H1 (cell line): ENCODE data around the gene SKIDA1. TPM values are rescaled to one million over a fixed set of nuclear protein-coding genes. Genes with fewer than 3 reads are reported as not detected.
A peak's percentile ranks its signal among the peaks of the same experiment; 100 is the strongest.

ENCODE experiments used
- CTCF ChIA-PET: fragments of 300-600 bp; sonication (Branson Sonifier 250); formaldehyde crosslinking; loops from one replicate; lab custom pipeline; 2021; ENCODE audit not compliant: partially characterized antibody; lab: Charles Lee
- POLR2A ChIA-PET: fragments of 300-600 bp; sonication (Branson Sonifier 250); formaldehyde crosslinking; loops from one replicate; lab custom pipeline; 2021; ENCODE audit warnings: inconsistent platforms; ENCODE audit not compliant: partially characterized antibody; lab: Charles Lee
- DNase-seq, 2 experiments: peaks; one replicate each; pipeline versions ENCODE4 v3.0.0 to v3.0.0-alpha.2; 2010 to 2022; ENCODE audit warnings: low spot score in 2 of 2, low read depth in 1 of 2, mixed read lengths in 1 of 2
- FAIRE-seq: peaks from 2 replicates; lab custom pipeline; 2011; peaks lifted over from hg19 to GRCh38; lab: Jason Lieb, UNC
- H2AFZ ChIP-seq: 2 replicates; pipeline ENCODE4 v1.8.1; 2012; ENCODE audit warnings: low read length, inconsistent platforms
- H2AK5ac ChIP-seq: 2 replicates; pipeline ENCODE4 v1.6.1; 2013; ENCODE audit warnings: low read depth, low read length
- H2BK120ac ChIP-seq: replicated peaks from 2 replicates; pipeline ENCODE3; 2013; ENCODE audit warnings: low read depth, low read length, inconsistent platforms
- H2BK12ac ChIP-seq: 2 replicates; pipeline ENCODE4 v1.6.1; 2013; ENCODE audit warnings: low read depth, low read length
- H2BK15ac ChIP-seq: 2 replicates; pipeline ENCODE4 v1.6.1; 2013; ENCODE audit warnings: low read length
- H2BK20ac ChIP-seq: 2 replicates; pipeline ENCODE4 v1.6.1; 2013; ENCODE audit warnings: low read length
- H2BK5ac ChIP-seq: 2 replicates; pipeline ENCODE4 v1.6.1; 2013; ENCODE audit warnings: low read depth, low read length
- H3K14ac ChIP-seq: 2 replicates; pipeline ENCODE4 v1.6.1; 2013; ENCODE audit warnings: inconsistent platforms; ENCODE audit not compliant: insufficient read length
- H3K18ac ChIP-seq: 2 replicates; pipeline ENCODE4 v1.6.1; 2013; ENCODE audit warnings: low read length; ENCODE audit errors: extremely low read depth
- H3K23ac ChIP-seq: 2 replicates; pipeline ENCODE4 v1.6.1; 2013; ENCODE audit warnings: inconsistent platforms; ENCODE audit not compliant: insufficient read length
- H3K23me2 ChIP-seq: 2 replicates; pipeline ENCODE4 v1.6.1; 2013; ENCODE audit warnings: low read depth, low read length
- H3K27ac ChIP-seq: 2 replicates; pipeline ENCODE4 v1.6.1; 2011; ENCODE audit warnings: low read depth, low read length, inconsistent platforms
- H3K27me3 ChIP-seq, 4 experiments: replicated peaks in 1 of 4; 1 replicate in 1 of 4; 2 replicates in 3 of 4; pipeline versions ENCODE4 v1.6.1 to v1.8.1; 2011 to 2013; ENCODE audit warnings: low read length in 3 of 4, mild to moderate bottlenecking in 3 of 4, inconsistent platforms in 2 of 4, mixed read lengths in 2 of 4, moderate library complexity in 1 of 4; ENCODE audit not compliant: control insufficient read depth in 3 of 4, insufficient read depth in 3 of 4; ENCODE audit errors: extremely low read depth in 1 of 4
- H3K36me3 ChIP-seq, 4 experiments: 2 replicates each; pipeline versions ENCODE4 v1.6.1 to v1.8.1; 2011 to 2013; ENCODE audit warnings: mild to moderate bottlenecking in 4 of 4, low read length in 3 of 4, moderate library complexity in 2 of 4, control low read depth in 1 of 4, inconsistent platforms in 1 of 4; ENCODE audit not compliant: insufficient read depth in 4 of 4, control insufficient read depth in 2 of 4
- H3K4ac ChIP-seq: replicated peaks from 2 replicates; pipeline ENCODE3; 2013; ENCODE audit warnings: low read length, low read depth, mixed read lengths, inconsistent platforms; ENCODE audit not compliant: insufficient read length
- H3K4me1 ChIP-seq, 4 experiments: replicated peaks in 1 of 4; 1 replicate in 1 of 4; 2 replicates in 3 of 4; pipeline versions ENCODE4 v1.6.1 to v1.8.1; 2011 to 2013; ENCODE audit warnings: low read length in 3 of 4, inconsistent platforms in 2 of 4, mixed read lengths in 1 of 4; ENCODE audit not compliant: insufficient read depth in 4 of 4, control insufficient read depth in 3 of 4
- H3K4me2 ChIP-seq, 2 experiments: 2 replicates each; pipeline versions ENCODE4 v1.6.1 to v1.8.1; 2011 to 2013; ENCODE audit warnings: low read depth in 2 of 2, low read length in 2 of 2, control low read depth in 1 of 2, inconsistent platforms in 1 of 2, mild to moderate bottlenecking in 1 of 2; ENCODE audit not compliant: insufficient read depth in 1 of 2
- H3K4me3 ChIP-seq, 4 experiments: fragments of 200-600, 300-600 bp in 1 of 4; sonication (generic), shearing (Covaris generic), sonication (Bioruptor Twin) in 1 of 4; 2 replicates each; pipeline versions ENCODE4 v1.5.1 to v1.8.1; 2011 to 2016; ENCODE audit warnings: low read length in 4 of 4, low read depth in 3 of 4, control low read depth in 2 of 4, inconsistent platforms in 2 of 4, mild to moderate bottlenecking in 2 of 4, mixed read lengths in 1 of 4, moderate library complexity in 1 of 4; ENCODE audit not compliant: insufficient read depth in 2 of 4; ENCODE audit errors: extremely low read depth in 1 of 4
- H3K56ac ChIP-seq: replicated peaks from 2 replicates; pipeline ENCODE3; 2013; ENCODE audit warnings: low read depth, mild to moderate bottlenecking, mixed read lengths, low read length, inconsistent platforms; ENCODE audit not compliant: insufficient read length
- H3K79me1 ChIP-seq: 2 replicates; pipeline ENCODE4 v1.6.1; 2013; ENCODE audit warnings: low read depth, low read length, control low read depth
- H3K79me2 ChIP-seq, 2 experiments: 2 replicates each; pipeline versions ENCODE4 v1.6.1 to v1.8.1; 2012 to 2013; ENCODE audit warnings: low read length in 2 of 2, mild to moderate bottlenecking in 2 of 2, inconsistent platforms in 1 of 2; ENCODE audit not compliant: insufficient read depth in 2 of 2, control insufficient read depth in 1 of 2
- H3K9ac ChIP-seq, 4 experiments: replicated peaks in 1 of 4; 1 replicate in 1 of 4; 2 replicates in 3 of 4; pipeline versions ENCODE4 v1.6.1 to v1.8.1; 2011 to 2013; ENCODE audit warnings: low read depth in 3 of 4, low read length in 3 of 4, control low read depth in 2 of 4, mild to moderate bottlenecking in 2 of 4, moderate library complexity in 2 of 4, inconsistent platforms in 1 of 4; ENCODE audit errors: extremely low read depth in 1 of 4
- H3K9me3 ChIP-seq, 2 experiments: 2 replicates each; pipeline versions ENCODE4 v1.6.1 to v1.8.1; 2012 to 2013; ENCODE audit warnings: mild to moderate bottlenecking in 2 of 2, moderate library complexity in 2 of 2, control low read depth in 1 of 2, inconsistent platforms in 1 of 2, low read depth in 1 of 2, low read length in 1 of 2, mixed read lengths in 1 of 2; ENCODE audit not compliant: insufficient read depth in 2 of 2
- H4K20me1 ChIP-seq, 2 experiments: replicated peaks in 1 of 2; 2 replicates each; pipeline versions ENCODE3 to v1.8.1; 2011 to 2013; ENCODE audit warnings: inconsistent platforms in 2 of 2, low read length in 2 of 2, mild to moderate bottlenecking in 1 of 2; ENCODE audit not compliant: insufficient read depth in 2 of 2, control insufficient read depth in 1 of 2
- H4K5ac ChIP-seq: 2 replicates; pipeline ENCODE4 v1.6.1; 2013; ENCODE audit warnings: low read length, low read depth, mixed read lengths, inconsistent platforms; ENCODE audit not compliant: insufficient read length
- H4K8ac ChIP-seq: 2 replicates; pipeline ENCODE4 v1.8.0; 2013; ENCODE audit warnings: mild to moderate bottlenecking, moderate library complexity, low read length, inconsistent platforms; ENCODE audit not compliant: insufficient read depth; ENCODE audit errors: extremely low read depth
- H4K91ac ChIP-seq: replicated peaks from 2 replicates; pipeline ENCODE3; 2013; ENCODE audit warnings: low read length, mixed read lengths, inconsistent platforms; ENCODE audit not compliant: insufficient read length
- BRCA1 ChIP-seq: IDR thresholded peaks from 2 replicates; pipeline ENCODE4 v1.6.1; 2012; ENCODE audit warnings: low read depth, low read length, improper control_type of control experiment
- CBX8 ChIP-seq: fragments of 300-800, 300-1000 bp; sonication (generic); IDR thresholded peaks from 2 replicates; pipeline ENCODE4 v1.7.1; 2016; ENCODE audit warnings: low read depth, low read length, borderline replicate concordance
- CHD1 ChIP-seq: IDR thresholded peaks from 2 replicates; pipeline ENCODE4 v1.6.1; 2012; ENCODE audit warnings: low read depth, low read length, improper control_type of control experiment
- EP300 ChIP-seq, 2 experiments: IDR thresholded peaks; 1 replicate in 1 of 2; 2 replicates in 1 of 2; pipeline ENCODE4 v1.6.1; 2011 to 2012; ENCODE audit warnings: low read depth in 2 of 2, low read length in 2 of 2, mild to moderate bottlenecking in 2 of 2, borderline replicate concordance in 1 of 2, inconsistent platforms in 1 of 2, moderate library complexity in 1 of 2
- NANOG ChIP-seq: IDR thresholded peaks from 2 replicates; pipeline ENCODE4 v1.6.1; 2011; ENCODE audit warnings: low read length, low read depth, mild to moderate bottlenecking, inconsistent platforms; ENCODE audit not compliant: insufficient read depth, poor library complexity, severe bottlenecking
- WGBS, 2 experiments: shearing (Covaris generic) in 1 of 2; methylation state at CpG; one replicate each; pipeline versions ENCODE4 v1.1.6 to v1.1.7; 2013 to 2015; ENCODE audit warnings: low lambda C conversion rate in 2 of 2, mixed read lengths in 2 of 2, inconsistent platforms in 1 of 2, low coverage in 1 of 2, missing lambda C conversion rate in 1 of 2; ENCODE audit not compliant: insufficient replicate concordance in 2 of 2, insufficient coverage in 1 of 2, insufficient read length in 1 of 2; ENCODE audit errors: extremely low coverage in 1 of 2, missing lambda C conversion rate in 1 of 2; 5-methylcytosine and 5-hydroxymethylcytosine counted together
- polyA plus RNA-seq, 7 experiments: library from polyadenylated mRNA; depleted of rRNA in 3 of 7; stranded (reverse) in 5 of 7; unstranded in 2 of 7; fragments of >200 nt in 5 of 7; fragments of 200-250 nt in 2 of 7; gene quantifications; 1 replicate in 5 of 7; 2 replicates in 1 of 7; 4 replicates in 1 of 7; pipeline versions ENCODE4 v1.2.1 to v1.2.3, GENCODE V29; 2011 to 2013; ENCODE audit warnings: missing spikeins in 2 of 7, mixed read lengths in 2 of 7
- total RNA-seq: library from RNA; stranded (reverse); fragmentation: NEBNext Ultra II Directional; extraction: Animal tissue kit (Norgen Biotek cat#: 25700); gene quantifications from 2 replicates; pipeline ENCODE4 v1.2.1, GENCODE V29; 2021

The SKIDA1 gene
- total and polyA plus RNA-seq, 2 of the 8 experiments (the other 6 are each of a cell fraction or from before 2014, with no cell fraction given): 1.5 to 8.0 TPM

DNA sequence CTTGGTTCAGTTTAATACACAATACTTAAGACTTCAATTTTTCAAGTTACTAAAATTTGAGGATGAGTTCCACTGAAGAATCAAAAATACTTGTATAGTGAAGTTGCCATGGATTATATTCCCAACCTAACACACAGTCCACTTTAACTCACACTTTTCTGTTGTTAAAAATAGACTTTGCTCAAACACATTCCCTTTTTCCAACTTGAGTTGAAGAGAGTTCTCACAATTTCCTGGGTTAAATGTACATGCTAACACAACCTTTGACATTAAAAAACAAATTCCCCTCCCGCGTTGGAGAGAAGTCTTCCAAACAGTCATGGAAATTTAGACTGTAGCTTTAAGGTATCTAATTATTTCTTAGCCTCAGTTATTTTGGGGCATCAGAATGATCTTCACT lies 27.1 kb downstream of the SKIDA1 start:
- H3K4me2 ChIP-seq: no peak overlapping the region; a peak in 1 of 4 replicates
- no peak overlapping the region for H4K5ac ChIP-seq
- no peak overlapping the region for H4K91ac ChIP-seq
- no peak overlapping the region for H2BK5ac ChIP-seq
- no peak overlapping the region for H3K14ac ChIP-seq
- H2BK12ac ChIP-seq: no peak overlapping the region
- H4K20me1 ChIP-seq: no peaks in the 10 kb centered on the region
- peaks cover 16 to 45% (median 30%) of the 10 kb centered on the region in 4 experiments for H3K4me1 ChIP-seq
- 10% methylated on average over 2 of the region's 2 CpGs; no CpG with 5 or more reads in 1 of the 2 experiments for WGBS, 2 experiments
- no peaks in the 10 kb centered on the region for H3K36me3 ChIP-seq
- FAIRE-seq (no peak), DNase-seq (no peak)
- no peak overlapping the region for H4K8ac ChIP-seq
- H2BK120ac ChIP-seq: no peak overlapping the region
- H3K18ac ChIP-seq: no peak overlapping the region
- H3K79me1 ChIP-seq: no peaks in the 10 kb centered on the region
- H3K79me2 ChIP-seq: peaks cover 0 to 27% of the 10 kb centered on the region in 2 experiments; a peak in 1 of 4 replicates
- H3K4me3 ChIP-seq: peak overlapping the region in 1 of 4 experiments; percentile 73; a peak in 1 of 8 replicates
- no peak overlapping the region for H3K27ac ChIP-seq
- ChIA-PET POLR2A (interaction anchor here (1.0 to 12.9 kb wide), 4 partner anchors 11 to 205 kb away, joined by 3 to 322 read pairs (median 76); partner anchors contain the start of genes MLLT10 and SKIDA1), CTCF (interaction anchor here (0.6 to 6.2 kb wide), 7 partner anchors 10 to 819 kb away, joined by 3 to 46 read pairs (median 6); no protein-coding TSS in a partner anchor)
- no peak overlapping the region for H3K23ac ChIP-seq
- no peak overlapping the region for H3K4ac ChIP-seq
- TF ChIP-seq CBX8 (0 out of 2 replicates have a peak, but pooled peaks have one; percentile 26), CHD1 (no peak), NANOG (no peak), BRCA1 (no peak), EP300 (IDR thresholded peaks at IDR 0.05; ENCODE audit: borderline replicate concordance in 1 of 2, low read depth in 2 of 2, low read length in 2 of 2) (no peak)
- H3K56ac ChIP-seq: no peak overlapping the region
- H2AFZ ChIP-seq: no peak overlapping the region
- no peak overlapping the region for H2AK5ac ChIP-seq
- H3K9me3 ChIP-seq: no peaks in the 10 kb centered on the region
- H2BK20ac ChIP-seq: no peak overlapping the region
- H3K9ac ChIP-seq: no peak overlapping the region
- peaks cover 33% of the 10 kb centered on the region; the same call in 1 of the 2 replicates for H3K23me2 ChIP-seq
- H2BK15ac ChIP-seq: no peak overlapping the region
- peaks cover 5 to 24% (median 15%) of the 10 kb centered on the region in 4 experiments; a peak in 6 of 7 replicates for H3K27me3 ChIP-seq
